ENCODE results near the gene UBXN1. TPM values are rescaled to one million over a fixed set of nuclear protein-coding genes. Genes with fewer than 3 reads are reported as not detected.

UBXN1 gene
- total RNA-seq, 2 donors from 2014 or later: 136 to 179 TPM

- DNase-seq (ENCODE audit: low spot score): no peak
- WGBS: 9% methylated on average over 11 of the region's 11 CpGs
- no peaks in the 10 kb centered on the region for H3K9me3 ChIP-seq
- intact Hi-C loops (cut with DNase I): no loop called here
- TF ChIP-seq CTCF (IDR thresholded peaks at IDR 0.05) (no peak), POLR2AphosphoS5 (IDR thresholded peaks at IDR 0.05) (no peak), POLR2A (IDR thresholded peaks at IDR 0.05) (no peak)
- peak overlapping the region; percentile 86 to 89 for H3K27ac ChIP-seq
- H3K4me3 ChIP-seq: peak overlapping the region; percentile 73 to 98
- no peaks in the 10 kb centered on the region for H3K4me1 ChIP-seq (replicated peaks)
- H3K27me3 ChIP-seq (replicated peaks; ENCODE audit: insufficient read depth): no peaks in the 10 kb centered on the region
- H3K36me3 ChIP-seq: peaks cover 0 to 2% of the 10 kb centered on the region in 2 donors
Observed at GRCh38 chr11:62645671-62645945, 33.3 kb downstream of the UBXN1 start.

- Histone ChIP-seq H3K9me3 (no peaks in the 10 kb centered on the region), H3K27ac (no peak overlapping the region), H3K36me3 (peaks cover 0 to 2% of the 10 kb centered on the region in 2 donors), H3K27me3 (replicated peaks; ENCODE audit: insufficient read depth) (no peaks in the 10 kb centered on the region), H3K4me1 (replicated peaks) (no peaks in the 10 kb centered on the region), H3K4me3 (no peak overlapping the region)
- no peak for TF ChIP-seq CTCF (IDR thresholded peaks at IDR 0.05)
- no peak for TF ChIP-seq POLR2AphosphoS5 (IDR thresholded peaks at IDR 0.05)
- TF ChIP-seq POLR2A (IDR thresholded peaks at IDR 0.05): no peak
- intact Hi-C loops (cut with DNase I): no loop called here
- WGBS: 62% methylated on average over 8 of the region's 8 CpGs
- DNase-seq (ENCODE audit: low spot score): no peak
Observed at GRCh38 chr11:62644220-62644619, 34.7 kb downstream of the UBXN1 start.

DNA sequence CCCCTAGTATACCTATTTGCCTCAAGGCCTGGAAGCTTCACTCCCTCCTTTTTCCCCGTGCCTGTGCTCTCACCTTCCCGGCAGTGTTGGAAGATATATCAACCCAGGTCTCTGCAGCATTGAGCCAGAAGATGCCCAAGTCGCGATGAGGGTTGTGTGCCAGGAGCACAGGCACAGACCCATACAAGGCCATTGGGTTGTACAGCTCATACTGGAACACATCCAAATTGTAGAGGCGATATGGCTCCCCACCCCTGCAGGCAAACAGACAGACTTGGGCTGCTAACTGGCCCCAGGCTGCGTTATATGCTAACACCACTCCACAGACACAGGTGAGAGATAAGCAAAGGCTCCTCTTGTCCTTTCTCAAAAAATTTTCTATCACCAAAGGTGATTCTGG, 46.4 kb downstream of the UBXN1 start:
- no peak for TF ChIP-seq CTCF (IDR thresholded peaks at IDR 0.05)
- Histone ChIP-seq H3K27ac (no peak overlapping the region), H3K4me1 (replicated peaks) (no peaks in the 10 kb centered on the region), H3K27me3 (replicated peaks; ENCODE audit: insufficient read depth) (no peaks in the 10 kb centered on the region), H3K4me3 (no peak overlapping the region), H3K9me3 (no peaks in the 10 kb centered on the region), H3K36me3 (peaks cover 25 to 65% of the 10 kb centered on the region in 2 donors)
- no peak for DNase-seq (ENCODE audit: low spot score)
- intact Hi-C loops (cut with DNase I): no loop called here
- WGBS: 86% methylated on average over 6 of the region's 6 CpGs

- no peaks in the 10 kb centered on the region for H3K9me3 ChIP-seq
- H3K36me3 ChIP-seq: peaks cover 21 to 54% of the 10 kb centered on the region in 2 donors
Observed at GRCh38 chr11:62627713-62628112, 51.2 kb downstream of the UBXN1 start.

More at GRCh38 chr11:62627713-62628112, 51.2 kb downstream of the UBXN1 start:
- intact Hi-C loops (cut with DNase I): no loop called here
- TF ChIP-seq POLR2A (IDR thresholded peaks at IDR 0.05): no peak
- no peak for TF ChIP-seq CTCF (IDR thresholded peaks at IDR 0.05)
- no peak for TF ChIP-seq POLR2AphosphoS5 (IDR thresholded peaks at IDR 0.05)
- Histone ChIP-seq H3K4me1 (replicated peaks) (no peaks in the 10 kb centered on the region), H3K27me3 (replicated peaks; ENCODE audit: insufficient read depth) (no peaks in the 10 kb centered on the region), H3K27ac (no peak overlapping the region), H3K4me3 (no peak overlapping the region)
- WGBS: 82% methylated on average over 3 of the region's 3 CpGs
- DNase-seq (ENCODE audit: low spot score): no peak

Small RNAs within 50 kb of the gene (small RNA-seq; reads per million reads assigned to genes)
- gene SNORA57: 0 reads per million in 2 donors

Other genes with a start within 250 kb of the UBXN1 start
- gene AHNAK, start 132.3 kb downstream of the UBXN1 start, total RNA-seq: 100 to 1,000 TPM; 367 to 434 TPM
- gene EEF1G, start 105.2 kb downstream of the UBXN1 start, total RNA-seq: 1,000 to 10,000 TPM; 1,254 to 2,389 TPM
- 10 to 100 TPM; 26.6 to 30.6 TPM for gene TUT1, start 87.5 kb downstream of the UBXN1 start, total RNA-seq
- 100 to 1,000 TPM in 1 of 2 donors, 10 to 100 TPM in 1; 96.5 to 110 TPM for gene MTA2, start 77.2 kb downstream of the UBXN1 start, total RNA-seq
- 10 to 100 TPM; 50.2 to 80.1 TPM for gene EML3, start 66.3 kb downstream of the UBXN1 start, total RNA-seq
- 10 to 100 TPM in 1 of 2 donors, 1 to 10 TPM in 1; 8.0 to 12.7 TPM for gene ROM1, start 65.8 kb downstream of the UBXN1 start, total RNA-seq
- gene B3GAT3, start 57.1 kb downstream of the UBXN1 start, total RNA-seq: 10 to 100 TPM; 57.0 to 75.3 TPM
- 100 to 1,000 TPM; 163 to 199 TPM for gene GANAB, start 32.5 kb downstream of the UBXN1 start, total RNA-seq
- 10 to 100 TPM; 34.0 to 35.3 TPM for gene INTS5, start 25.8 kb downstream of the UBXN1 start, total RNA-seq
- gene C11orf98, start 13.9 kb downstream of the UBXN1 start, total RNA-seq: 10 to 100 TPM; 27.8 to 68.0 TPM
- gene CSKMT, start 13.8 kb downstream of the UBXN1 start, total RNA-seq: 10 to 100 TPM in 1 of 2 donors, 1 to 10 TPM in 1; 9.7 to 20.2 TPM
- gene UQCC3, start 7.4 kb downstream of the UBXN1 start, total RNA-seq: 10 to 100 TPM; 10.3 to 18.3 TPM
- gene LBHD1, start 6.8 kb downstream of the UBXN1 start, total RNA-seq: 10 to 100 TPM in 1 of 2 donors, 1 to 10 TPM in 1; 7.1 to 10.2 TPM
- 1 to 10 TPM; 2.8 to 8.0 TPM for gene LRRN4CL, start 10.5 kb upstream of the UBXN1 start, total RNA-seq
- gene BSCL2, start 28.4 kb upstream of the UBXN1 start, total RNA-seq: 100 to 1,000 TPM; 148 to 187 TPM
- gene GNG3, start 28.6 kb upstream of the UBXN1 start, total RNA-seq: not detected
- gene HNRNPUL2, start 48.4 kb upstream of the UBXN1 start, total RNA-seq: 10 to 100 TPM; 26.6 to 33.5 TPM
- 10 to 100 TPM; 25.1 to 25.5 TPM for gene TTC9C, start 49.4 kb upstream of the UBXN1 start, total RNA-seq
- gene ZBTB3, start 75.1 kb upstream of the UBXN1 start, total RNA-seq: 10 to 100 TPM; 14.8 to 19.1 TPM
- 10 to 100 TPM; 97.2 to 98.3 TPM for gene POLR2G, start 82.5 kb upstream of the UBXN1 start, total RNA-seq
- gene TAF6L, start 92.3 kb upstream of the UBXN1 start, total RNA-seq: 10 to 100 TPM; 22.2 to 36.2 TPM
- gene TMEM179B, start 108.3 kb upstream of the UBXN1 start, total RNA-seq: 100 to 1,000 TPM; 139 to 200 TPM
- gene TMEM223, start 112.9 kb upstream of the UBXN1 start, total RNA-seq: 10 to 100 TPM; 35.8 to 73.6 TPM
- gene NXF1, start 126.4 kb upstream of the UBXN1 start, total RNA-seq: 10 to 100 TPM; 75.6 to 98.2 TPM
- gene STX5, start 153.0 kb upstream of the UBXN1 start, total RNA-seq: 10 to 100 TPM; 34.5 to 57.5 TPM
- not detected for gene TEX54, start 153.8 kb upstream of the UBXN1 start, total RNA-seq
- gene WDR74, start 160.5 kb upstream of the UBXN1 start, total RNA-seq: 10 to 100 TPM; 44.5 to 46.1 TPM
- gene SLC3A2, start 201.8 kb upstream of the UBXN1 start, total RNA-seq: 100 to 1,000 TPM; 158 to 235 TPM
- gene CHRM1, start 242.3 kb upstream of the UBXN1 start, total RNA-seq: 100 to 1,000 TPM in 1 of 2 donors, 10 to 100 TPM in 1; 38.1 to 107 TPM